ENCODE measurements around the gene GPR3. TPM values are rescaled to one million over a fixed set of nuclear protein-coding genes. Genes with fewer than 3 reads are reported as not detected.

The GPR3 gene
- total and polyA plus RNA-seq, 2 of the 13 experiments (the other 11 are each of a cell fraction or from before 2014, with no cell fraction given), result 1.00 to 2.6 TPM

GRCh38 chr1:27418326-27419185 is 26.1 kb downstream of the GPR3 start:
- in situ Hi-C loops (cut with HindIII; ENCODE audit: extremely low pct_ligation_motif_present, low pct_unique_long_range_greater_than_20kb), result no loop called here
- no peak overlapping the region for H3K4me2 ChIP-seq (ENCODE audit: low read depth, low read length)
- DNase-seq (ENCODE audit: low spot score), result no peak
- no peaks in the 10 kb centered on the region for H3K9me3 ChIP-seq (ENCODE audit: low read length)
- H3K4me1 ChIP-seq (ENCODE audit: insufficient read depth, low read length), result no peaks in the 10 kb centered on the region
- CTCF ChIA-PET (ENCODE audit: low intra/inter-chr PET ratio, low total read pairs), result no interaction called here
- no peak overlapping the region for H3K9ac ChIP-seq (ENCODE audit: insufficient read depth, low read depth, low read length)
- no peak overlapping the region for H2AFZ ChIP-seq (ENCODE audit: low read length)
- no peaks in the 10 kb centered on the region for H4K20me1 ChIP-seq (ENCODE audit: insufficient read depth, low read length)
- peaks cover 5% of the 10 kb centered on the region for H3K79me2 ChIP-seq (ENCODE audit: insufficient read depth, low read length)
- POLR2A ChIA-PET, result no interaction called here
- 84% methylated on average over 14 of the region's 14 CpGs for WGBS (ENCODE audit: low lambda C conversion rate)
- BruUV-seq (replicated peaks), result no TSS peak
- H3K4me3 ChIP-seq (replicated peaks in 1 of 3; ENCODE audit: insufficient read depth in 1 of 3, low read depth in 2 of 3, low read length in 3 of 3), result no peak overlapping the region
- peaks cover 20 to 62% of the 10 kb centered on the region in 2 experiments for H3K36me3 ChIP-seq (replicated peaks in 1 of 2; ENCODE audit: control insufficient read depth in 1 of 2, insufficient read depth in 2 of 2, low read length in 2 of 2)
- no peak for FAIRE-seq
- intact Hi-C loops (cut with micrococcal nuclease; ENCODE audit: unreplicated experiment), result loop anchor here (5.0 kb wide), 1 partner anchor 74 kb away; the partner anchor contains the start of gene WASF2
- H3K27ac ChIP-seq (ENCODE audit: extremely low read length, insufficient read depth, low read length), result no peak overlapping the region
- no peaks in the 10 kb centered on the region for H3K27me3 ChIP-seq (ENCODE audit: control insufficient read depth in 1 of 2, insufficient read depth in 2 of 2, low read length in 2 of 2)
- TF ChIP-seq MAX (IDR thresholded peaks at IDR 0.05) (no peak), DR1 (CRISPR knock-in tag; IDR thresholded peaks at IDR 0.05) (no peak), MAFK (conservative IDR thresholded peaks at IDR 0.05 in 1 of 2, IDR thresholded peaks at IDR 0.05 in 1 of 2; ENCODE audit: low read length in 2 of 2) (peak; percentile 62 to 77), ZNF30 (CRISPR knock-in tag; IDR thresholded peaks at IDR 0.05) (no peak), MAFF (IDR thresholded peaks at IDR 0.05; ENCODE audit: low read depth, low read length) (peak; percentile 52)
- ATAC-seq, result no peak

GRCh38 chr1:27423709-27424108 is 31.3 kb downstream of the GPR3 start:
- H3K27me3 ChIP-seq (ENCODE audit: control insufficient read depth in 1 of 2, insufficient read depth in 2 of 2, low read length in 2 of 2), result no peaks in the 10 kb centered on the region
- ATAC-seq, result no peak
- CTCF ChIA-PET (ENCODE audit: low intra/inter-chr PET ratio, low total read pairs), result no interaction called here
- H3K79me2 ChIP-seq (ENCODE audit: insufficient read depth, low read length), result peaks cover 5% of the 10 kb centered on the region
- no peak overlapping the region for H3K4me3 ChIP-seq (replicated peaks in 1 of 3; ENCODE audit: insufficient read depth in 1 of 3, low read depth in 2 of 3, low read length in 3 of 3)
- no TSS peak for BruUV-seq (replicated peaks)
- POLR2A ChIA-PET, result no interaction called here
- intact Hi-C loops (cut with micrococcal nuclease; ENCODE audit: unreplicated experiment) (no loop called here), in situ Hi-C loops (cut with HindIII; ENCODE audit: extremely low pct_ligation_motif_present, low pct_unique_long_range_greater_than_20kb) (no loop called here)
- H3K9me3 ChIP-seq (ENCODE audit: low read length), result no peaks in the 10 kb centered on the region
- no peak for FAIRE-seq
- DNase-seq (ENCODE audit: low spot score), result no peak
- no peak overlapping the region for H3K27ac ChIP-seq (ENCODE audit: extremely low read length, insufficient read depth, low read length)
- H4K20me1 ChIP-seq (ENCODE audit: insufficient read depth, low read length), result peaks cover 4% of the 10 kb centered on the region; the same call in 1 of the 2 replicates
- no peak overlapping the region for H3K9ac ChIP-seq (ENCODE audit: insufficient read depth, low read depth, low read length)
- H3K4me1 ChIP-seq (ENCODE audit: insufficient read depth, low read length), result peaks cover 11% of the 10 kb centered on the region
- H3K4me2 ChIP-seq (ENCODE audit: low read depth, low read length), result no peak overlapping the region
- H2AFZ ChIP-seq (ENCODE audit: low read length), result no peak overlapping the region
- H3K36me3 ChIP-seq (replicated peaks in 1 of 2; ENCODE audit: control insufficient read depth in 1 of 2, insufficient read depth in 2 of 2, low read length in 2 of 2), result peaks cover 16 to 51% of the 10 kb centered on the region in 2 experiments
- 97% methylated on average over 4 of the region's 4 CpGs for whole genome bisulfite sequencing (ENCODE audit: low lambda C conversion rate)
- TF ChIP-seq ZGPAT (CRISPR knock-in tag; IDR thresholded peaks at IDR 0.05) (no peak), SIN3B (IDR thresholded peaks at IDR 0.05; ENCODE audit: low read length) (no peak), HMG20B (CRISPR knock-in tag; conservative IDR thresholded peaks at IDR 0.05) (no peak), NRL (CRISPR knock-in tag; IDR thresholded peaks at IDR 0.05; ENCODE audit: borderline replicate concordance) (no peak), SATB2 (CRISPR knock-in tag; IDR thresholded peaks at IDR 0.05) (no peak), FOXA3 (CRISPR knock-in tag; IDR thresholded peaks at IDR 0.05) (no peak), ZFP1 (CRISPR knock-in tag; IDR thresholded peaks at IDR 0.05) (no peak), HNRNPH1 (optimal IDR thresholded peaks at IDR 0.05; ENCODE audit: low read depth, low read length) (no peak), ZKSCAN5 (CRISPR knock-in tag; IDR thresholded peaks at IDR 0.05) (no peak), NKX3-1 (CRISPR knock-in tag; IDR thresholded peaks at IDR 0.05) (no peak), TBX2 (CRISPR knock-in tag; IDR thresholded peaks at IDR 0.05; ENCODE audit: borderline replicate concordance) (no peak)
